GM12878 (cell line): ENCODE data around the gene LRRC14B. TPM values are rescaled to one million over a fixed set of nuclear protein-coding genes. Genes with fewer than 3 reads are reported as not detected.

ENCODE experiments used
- polyA plus RNA-seq, 11 experiments: library from polyadenylated mRNA; depleted of rRNA in 4 of 11; unstranded in 6 of 11; stranded (reverse) in 5 of 11; fragments of >200 nt; fragmentation: Nextera tagmentation in 4 of 11; fragmentation: Illumina TruSeq in 1 of 11; extraction: Ambion mirVana in 4 of 11; extraction: Trizol in 1 of 11; gene quantifications; 1 replicate in 1 of 11; 2 replicates in 10 of 11; pipeline versions ENCODE4 v1.2.1 to v1.2.3, GENCODE V29; 2011 to 2016; ENCODE audit warnings: inconsistent platforms in 2 of 11, missing spikeins in 2 of 11, low read depth in 1 of 11
- small RNA-seq: library from RNA; depleted of rRNA; stranded (forward); fragments of <200 nt; gene quantifications from one replicate; pipeline ENCODE3, GENCODE V24; 2014
- total RNA-seq, 4 experiments: library from RNA; depleted of rRNA in 3 of 4; stranded (reverse); fragments of >200 nt in 3 of 4; fragmentation: Illumina TruSeq in 1 of 4; extraction: Trizol in 1 of 4; gene quantifications; 2 replicates each; pipeline versions ENCODE4 v1.2.1 to v1.2.3, GENCODE V29; 2013 to 2021

LRRC14B gene
- total and polyA plus RNA-seq, 10 of the 15 experiments (the other 5 are each of a cell fraction or from before 2014, with no cell fraction given), result 0.06 to 0.31 (median 0.13) TPM; not detected in 5

Small RNA genes lying within 50 kb of the gene (small RNA-seq; reads per million reads assigned to genes)
- gene RF00019, result not detected

Other genes with a start within 250 kb of the LRRC14B start
- not detected in 2 replicates for gene PLEKHG4B, start 99.3 kb upstream of the LRRC14B start, total RNA-seq (2014; rRNA removed)
- gene PLEKHG4B, start 99.3 kb upstream of the LRRC14B start, total RNA-seq (2014; rRNA removed; fragmentation: Illumina TruSeq; extraction: Trizol), result not detected in 2 replicates
- 0.05 and 0.08 TPM in 2 replicates for gene PLEKHG4B, start 99.3 kb upstream of the LRRC14B start, total RNA-seq (2021)
- not detected in 2 replicates for gene PLEKHG4B, start 99.3 kb upstream of the LRRC14B start, polyA plus RNA-seq (2011; rRNA removed)
- under 0.01 TPM in 1 of 2 replicates, not detected in the other for gene PLEKHG4B, start 99.3 kb upstream of the LRRC14B start, polyA plus RNA-seq (2014; fragmentation: Illumina TruSeq; extraction: Trizol)
- not detected for gene PLEKHG4B, start 99.3 kb upstream of the LRRC14B start, polyA plus RNA-seq (2014; fragmentation: Nextera tagmentation; extraction: Ambion mirVana)
- gene PLEKHG4B, start 99.3 kb upstream of the LRRC14B start, polyA plus RNA-seq (2014; rRNA removed), result 0.01 TPM in 1 of 2 replicates, not detected in the other
- under 1 TPM in 1 of 2 experiments, not detected in 1; 0.01 TPM for gene PLEKHG4B, start 99.3 kb upstream of the LRRC14B start, polyA plus RNA-seq (2016; fragmentation: Nextera tagmentation; extraction: Ambion mirVana)
- gene CCDC127, start 26.7 kb downstream of the LRRC14B start, total RNA-seq (2014; rRNA removed), result 2.3 and 3.4 TPM in 2 replicates
- gene CCDC127, start 26.7 kb downstream of the LRRC14B start, total RNA-seq (2014; rRNA removed; fragmentation: Illumina TruSeq; extraction: Trizol), result 1.9 and 2.1 TPM in 2 replicates
- 2.9 and 4.1 TPM in 2 replicates for gene CCDC127, start 26.7 kb downstream of the LRRC14B start, total RNA-seq (2021)
- gene CCDC127, start 26.7 kb downstream of the LRRC14B start, polyA plus RNA-seq (2011; rRNA removed), result 2.1 and 2.2 TPM in 2 replicates
- gene CCDC127, start 26.7 kb downstream of the LRRC14B start, polyA plus RNA-seq (2014; fragmentation: Illumina TruSeq; extraction: Trizol), result 1.4 and 1.9 TPM in 2 replicates
- 1 to 10 TPM; 2.8 to 3.8 TPM for gene CCDC127, start 26.7 kb downstream of the LRRC14B start, polyA plus RNA-seq (2014; fragmentation: Nextera tagmentation; extraction: Ambion mirVana)
- gene CCDC127, start 26.7 kb downstream of the LRRC14B start, polyA plus RNA-seq (2014; rRNA removed), result 2.2 and 3.7 TPM in 2 replicates
- gene CCDC127, start 26.7 kb downstream of the LRRC14B start, polyA plus RNA-seq (2016; fragmentation: Nextera tagmentation; extraction: Ambion mirVana), result 1 to 10 TPM; 6.5 to 6.9 TPM
- gene SDHA, start 26.8 kb downstream of the LRRC14B start, total RNA-seq (2014; rRNA removed), result 76.7 and 79.9 TPM in 2 replicates
- gene SDHA, start 26.8 kb downstream of the LRRC14B start, total RNA-seq (2014; rRNA removed; fragmentation: Illumina TruSeq; extraction: Trizol), result 74.9 and 82.0 TPM in 2 replicates
- gene SDHA, start 26.8 kb downstream of the LRRC14B start, total RNA-seq (2021), result 124 and 128 TPM in 2 replicates
- gene SDHA, start 26.8 kb downstream of the LRRC14B start, polyA plus RNA-seq (2011; rRNA removed), result 80.6 and 141 TPM in 2 replicates
- gene SDHA, start 26.8 kb downstream of the LRRC14B start, polyA plus RNA-seq (2014; fragmentation: Illumina TruSeq; extraction: Trizol), result 48.0 and 79.2 TPM in 2 replicates
- gene SDHA, start 26.8 kb downstream of the LRRC14B start, polyA plus RNA-seq (2014; fragmentation: Nextera tagmentation; extraction: Ambion mirVana), result 100 to 1,000 TPM in 1 of 2 experiments, 10 to 100 TPM in 1; 63.3 to 122 TPM
- 85.5 and 94.7 TPM in 2 replicates for gene SDHA, start 26.8 kb downstream of the LRRC14B start, polyA plus RNA-seq (2014; rRNA removed)
- gene SDHA, start 26.8 kb downstream of the LRRC14B start, polyA plus RNA-seq (2016; fragmentation: Nextera tagmentation; extraction: Ambion mirVana), result 100 to 1,000 TPM; 193 to 205 TPM
- 144 and 148 TPM in 2 replicates for gene PDCD6, start 80.2 kb downstream of the LRRC14B start, total RNA-seq (2014; rRNA removed)
- gene PDCD6, start 80.2 kb downstream of the LRRC14B start, total RNA-seq (2014; rRNA removed; fragmentation: Illumina TruSeq; extraction: Trizol), result 105 and 111 TPM in 2 replicates
- gene PDCD6, start 80.2 kb downstream of the LRRC14B start, total RNA-seq (2021), result 91.5 and 92.5 TPM in 2 replicates
- 253 and 286 TPM in 2 replicates for gene PDCD6, start 80.2 kb downstream of the LRRC14B start, polyA plus RNA-seq (2011; rRNA removed)
- 97.2 and 108 TPM in 2 replicates for gene PDCD6, start 80.2 kb downstream of the LRRC14B start, polyA plus RNA-seq (2014; fragmentation: Illumina TruSeq; extraction: Trizol)
- 10 to 100 TPM; 28.6 to 58.4 TPM for gene PDCD6, start 80.2 kb downstream of the LRRC14B start, polyA plus RNA-seq (2014; fragmentation: Nextera tagmentation; extraction: Ambion mirVana)
- 135 and 154 TPM in 2 replicates for gene PDCD6, start 80.2 kb downstream of the LRRC14B start, polyA plus RNA-seq (2014; rRNA removed)
- 100 to 1,000 TPM; 228 TPM for gene PDCD6, start 80.2 kb downstream of the LRRC14B start, polyA plus RNA-seq (2016; fragmentation: Nextera tagmentation; extraction: Ambion mirVana)
- 19.6 and 22.1 TPM in 2 replicates for gene AHRR, start 130.2 kb downstream of the LRRC14B start, total RNA-seq (2014; rRNA removed)
- gene AHRR, start 130.2 kb downstream of the LRRC14B start, total RNA-seq (2014; rRNA removed; fragmentation: Illumina TruSeq; extraction: Trizol), result 9.4 and 11.7 TPM in 2 replicates
- gene AHRR, start 130.2 kb downstream of the LRRC14B start, total RNA-seq (2021), result 27.8 and 35.2 TPM in 2 replicates
- 13.5 and 17.3 TPM in 2 replicates for gene AHRR, start 130.2 kb downstream of the LRRC14B start, polyA plus RNA-seq (2011; rRNA removed)
- 5.7 and 10.8 TPM in 2 replicates for gene AHRR, start 130.2 kb downstream of the LRRC14B start, polyA plus RNA-seq (2014; fragmentation: Illumina TruSeq; extraction: Trizol)
- gene AHRR, start 130.2 kb downstream of the LRRC14B start, polyA plus RNA-seq (2014; fragmentation: Nextera tagmentation; extraction: Ambion mirVana), result 1 to 10 TPM in 1 of 2 experiments, under 1 TPM in 1; 0.90 to 1.1 TPM
- 29.8 and 30.6 TPM in 2 replicates for gene AHRR, start 130.2 kb downstream of the LRRC14B start, polyA plus RNA-seq (2014; rRNA removed)
- 10 to 100 TPM; 21.1 to 21.3 TPM for gene AHRR, start 130.2 kb downstream of the LRRC14B start, polyA plus RNA-seq (2016; fragmentation: Nextera tagmentation; extraction: Ambion mirVana)